CD8-positive, alpha-beta memory T cell (primary cell): ENCODE data around the gene CD74. TPM values are rescaled to one million over a fixed set of nuclear protein-coding genes. Genes with fewer than 3 reads are reported as not detected.

Experiments used
- CTCF ChIA-PET: fragments of 350-600 bp; sonication (Branson Sonifier 250); formaldehyde crosslinking; loops from one replicate; lab custom pipeline; 2021; ENCODE audit warnings: antibody characterized with exemption; lab: Charles Lee
- POLR2A ChIA-PET: fragments of 350-600 bp; sonication (Branson Sonifier 250); formaldehyde crosslinking; loops from one replicate; lab custom pipeline; 2021; ENCODE audit warnings: antibody characterized with exemption; lab: Charles Lee
- DNase-seq, 5 donors: peaks; one replicate each; pipeline versions ENCODE4 v3.0.0 to v3.0.0-alpha.2; 2020 to 2022; ENCODE audit warnings: mixed read lengths in 1 of 5
- H3K27ac ChIP-seq: one replicate; pipeline ENCODE4 v1.7.0; 2013; ENCODE audit warnings: low read depth, mild to moderate bottlenecking, low read length, moderate library complexity
- H3K27me3 ChIP-seq: 2 replicates; pipeline ENCODE4 v1.7.0; 2013; ENCODE audit warnings: low read length, mild to moderate bottlenecking; ENCODE audit not compliant: insufficient read depth, poor library complexity, severe bottlenecking
- H3K36me3 ChIP-seq: 2 replicates; pipeline ENCODE4 v1.7.0; 2013; ENCODE audit warnings: mild to moderate bottlenecking, low read length, moderate library complexity; ENCODE audit not compliant: insufficient read depth
- H3K4me1 ChIP-seq: 2 replicates; pipeline ENCODE4 v1.7.0; 2013; ENCODE audit warnings: mild to moderate bottlenecking, low read length, moderate library complexity; ENCODE audit not compliant: insufficient read depth
- H3K4me3 ChIP-seq: 2 replicates; pipeline ENCODE4 v1.7.0; 2013; ENCODE audit warnings: mild to moderate bottlenecking, low read length
- H3K9me3 ChIP-seq: 2 replicates; pipeline ENCODE4 v1.7.0; 2013; ENCODE audit warnings: mild to moderate bottlenecking, low read length
- H3K27ac Mint-ChIP-seq, 8 donors: one replicate each; pipeline ENCODE4 v1.8.0; 2020 to 2021; ENCODE audit warnings: mixed read lengths in 8 of 8, mild to moderate bottlenecking in 6 of 8, inconsistent platforms in 3 of 8, moderate library complexity in 3 of 8
- H3K27me3 Mint-ChIP-seq, 2 donors: one replicate each; pipeline ENCODE4 v1.8.0; 2020 to 2021; ENCODE audit warnings: mixed read lengths in 2 of 2, mild to moderate bottlenecking in 1 of 2, moderate library complexity in 1 of 2
- H3K36me3 Mint-ChIP-seq, 3 donors: one replicate each; pipeline ENCODE4 v1.8.0; 2020 to 2021; ENCODE audit warnings: mixed read lengths in 3 of 3, inconsistent platforms in 1 of 3, mild to moderate bottlenecking in 1 of 3
- H3K4me1 Mint-ChIP-seq, 3 donors: one replicate each; pipeline ENCODE4 v1.8.0; 2020 to 2021; ENCODE audit warnings: mixed read lengths in 3 of 3, inconsistent platforms in 1 of 3, mild to moderate bottlenecking in 1 of 3
- H3K4me3 Mint-ChIP-seq, 7 donors: one replicate each; pipeline ENCODE4 v1.8.0; 2020 to 2021; ENCODE audit warnings: mixed read lengths in 7 of 7, mild to moderate bottlenecking in 6 of 7, moderate library complexity in 4 of 7, inconsistent platforms in 2 of 7
- H3K9me3 Mint-ChIP-seq, 5 donors: one replicate each; pipeline ENCODE4 v1.8.0; 2020 to 2022; ENCODE audit warnings: mixed read lengths in 5 of 5, mild to moderate bottlenecking in 3 of 5, moderate library complexity in 2 of 5, inconsistent platforms in 1 of 5
- polyA plus RNA-seq: library from polyadenylated mRNA; unstranded; fragments of 300-500 nt; fragmentation: Illumina TruSeq; gene quantifications from one replicate; pipeline ENCODE4 v1.2.3, GENCODE V29; 2021
- total RNA-seq, 2 experiments: library from RNA; stranded (reverse); gene quantifications; one replicate each; pipeline ENCODE4 v1.2.3, GENCODE V29; 2021

The CD74 gene
- total and polyA plus RNA-seq, 3 experiments from 2014 or later, result 319 to 1,273 (median 324) TPM

DNA sequence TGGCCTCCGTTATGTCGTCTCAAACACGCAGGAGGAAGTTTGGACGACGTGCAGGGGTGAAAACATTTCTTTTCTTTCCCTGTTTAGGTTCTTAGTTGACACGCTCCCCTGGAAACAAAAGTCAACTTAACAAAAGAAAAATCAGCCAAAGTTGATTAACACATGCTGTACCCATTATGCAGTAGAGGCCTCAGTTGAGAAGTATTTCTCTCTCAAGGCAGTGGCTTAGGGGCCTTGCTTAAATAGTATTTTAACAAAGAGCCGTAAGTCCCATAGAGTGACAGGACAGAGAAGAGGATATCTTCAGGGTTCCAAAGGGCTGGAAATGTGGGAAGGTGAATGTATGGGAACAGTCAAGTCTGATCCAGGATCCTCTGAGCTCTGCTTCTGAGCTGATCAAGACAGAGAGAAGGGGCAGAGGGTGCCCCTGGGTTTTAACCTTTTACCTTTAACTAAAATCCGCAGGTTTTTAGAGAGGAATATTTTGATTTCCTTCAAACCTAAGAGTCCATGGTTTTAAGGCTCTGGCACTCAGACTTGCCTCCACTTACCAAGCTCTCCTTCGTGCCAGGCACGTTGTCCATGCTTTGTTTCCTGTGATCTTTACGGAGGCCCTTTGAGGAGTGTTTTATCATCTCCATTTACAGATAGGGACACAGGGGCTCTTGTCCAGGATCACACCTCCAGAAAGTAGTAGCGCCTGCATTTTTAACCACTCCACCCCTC lies 629 bp upstream of the CD74 start:
- ChIA-PET POLR2A (interaction anchor here (1.0 to 4.2 kb wide), 4 partner anchors 14 to 36 kb away, joined by 3 to 37 read pairs (median 8); partner anchors contain the start of gene RPS14), CTCF (interaction anchor here (0.6 to 4.7 kb wide), 10 partner anchors 8 to 55 kb away, joined by 3 to 31 read pairs (median 4); partner anchors contain the start of gene RPS14)
- Histone ChIP-seq H3K4me1 (peaks cover 43% of the 10 kb centered on the region), H3K9me3 (no peaks in the 10 kb centered on the region), H3K4me3 (peak overlapping the region; percentile 96), H3K27me3 (no peaks in the 10 kb centered on the region), H3K27ac (peak overlapping the region; percentile 96), H3K36me3 (peaks cover 5% of the 10 kb centered on the region)
- Mint-ChIP-seq H3K36me3 (peaks cover 0 to 19% (median 2%) of the 10 kb centered on the region in 3 donors), H3K4me3 (peak overlapping the region; percentile 96 to 99 (median 97)), H3K9me3 (peaks cover 0 to 1% (median 0%) of the 10 kb centered on the region in 5 donors), H3K27me3 (peaks cover 0 to 1% of the 10 kb centered on the region in 2 donors), H3K27ac (peak overlapping the region; percentile 98 to 100 (median 100)), H3K4me1 (peaks cover 42 to 45% (median 42%) of the 10 kb centered on the region in 3 donors)
- DNase-seq, result no peak

DNA sequence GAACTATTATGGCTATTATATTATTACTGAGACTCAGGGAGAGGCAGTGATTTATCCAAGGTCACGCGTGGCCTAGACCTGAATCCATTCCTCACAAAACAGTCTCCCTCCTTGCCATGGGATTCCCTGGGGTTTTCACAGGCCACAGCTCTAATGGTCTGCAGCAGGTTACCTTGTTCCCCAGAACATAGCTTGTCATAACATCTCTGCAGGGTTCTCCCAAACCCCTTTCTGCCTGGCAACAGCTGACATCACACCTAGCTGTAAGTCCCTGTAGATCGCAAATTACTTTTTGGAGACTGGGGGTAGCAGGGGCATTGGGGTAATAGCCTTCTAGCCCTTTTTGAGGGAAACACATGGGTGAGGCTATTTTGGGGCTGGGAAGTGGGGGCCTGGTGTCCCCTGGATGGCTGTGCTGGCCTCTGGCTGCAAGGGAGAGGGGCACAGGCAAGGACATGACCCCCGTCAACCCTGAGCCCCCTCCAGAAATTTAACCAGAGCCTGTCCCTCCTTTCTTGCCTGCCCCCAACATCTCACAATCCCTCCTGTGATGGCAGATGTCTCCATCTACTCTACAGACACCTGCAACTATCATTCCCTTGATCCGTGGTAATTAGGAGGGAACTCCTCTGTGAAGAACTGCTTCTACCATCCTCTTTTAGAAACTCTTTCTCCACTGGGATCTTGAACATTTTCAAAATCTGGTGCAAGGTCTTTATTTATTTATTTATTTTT lies 1.3 kb downstream of the CD74 start:
- peaks cover 42 to 60% (median 46%) of the 10 kb centered on the region in 3 donors for H3K4me1 Mint-ChIP-seq
- peaks cover 0 to 1% (median 0%) of the 10 kb centered on the region in 5 donors for H3K9me3 Mint-ChIP-seq
- H3K27me3 ChIP-seq, result no peaks in the 10 kb centered on the region
- no peaks in the 10 kb centered on the region for H3K9me3 ChIP-seq
- peak overlapping the region; percentile 96 for H3K4me3 ChIP-seq
- ChIA-PET CTCF (interaction anchor here (1.3 to 4.7 kb wide), 9 partner anchors 11 to 53 kb away, joined by 3 to 31 read pairs (median 4); partner anchors contain the start of gene RPS14), POLR2A (interaction anchor here (1.1 to 4.2 kb wide), 5 partner anchors 12 to 54 kb away, joined by 3 to 37 read pairs (median 4); partner anchors contain the start of genes RPS14 and TCOF1)
- peak overlapping the region; percentile 96 to 99 (median 97) for H3K4me3 Mint-ChIP-seq
- H3K27ac Mint-ChIP-seq, result peak overlapping the region; percentile 98 to 100 (median 100)
- peaks cover 0 to 37% (median 2%) of the 10 kb centered on the region in 3 donors for H3K36me3 Mint-ChIP-seq
- H3K36me3 ChIP-seq, result peaks cover 11% of the 10 kb centered on the region
- DNase-seq, result peak; percentile 48 to 83 (median 65)
- peaks cover 46% of the 10 kb centered on the region for H3K4me1 ChIP-seq
- peak overlapping the region; percentile 96 for H3K27ac ChIP-seq
- peaks cover 0 to 1% of the 10 kb centered on the region in 2 donors for H3K27me3 Mint-ChIP-seq

DNA sequence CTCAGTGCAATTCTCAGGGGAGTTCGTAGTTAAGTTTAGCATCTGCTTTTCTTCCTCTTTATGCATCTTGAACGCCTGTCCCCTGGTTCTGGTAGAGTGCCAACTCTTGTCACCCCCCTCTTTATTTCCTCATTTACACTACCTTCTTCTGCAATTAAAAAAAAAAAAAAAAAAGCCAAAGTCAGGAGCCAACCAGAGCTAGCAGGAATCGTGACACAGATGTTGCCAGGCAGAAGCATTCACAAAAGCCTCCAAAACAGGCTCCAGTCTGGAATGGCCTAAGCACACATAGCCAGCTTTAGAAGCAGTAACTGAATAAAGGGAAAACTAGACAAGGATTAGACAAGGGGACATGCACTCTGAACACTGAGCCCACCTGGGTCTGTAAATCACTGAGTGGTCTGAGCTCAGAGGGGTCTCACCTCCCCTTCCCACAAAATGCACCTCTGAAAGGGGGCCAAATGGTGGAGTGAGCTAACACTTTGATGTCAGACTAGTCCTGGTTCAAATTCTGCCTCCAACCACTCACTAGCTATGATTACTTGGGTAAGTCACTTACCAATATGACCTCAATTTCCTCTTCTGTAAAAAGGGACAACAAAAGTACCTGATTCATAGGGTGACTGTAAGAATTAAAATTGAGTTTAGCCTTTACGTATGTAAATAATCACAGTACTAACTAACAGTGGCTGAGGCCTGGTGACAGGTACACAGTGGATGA lies 2.0 kb downstream of the CD74 start:
- H3K27ac Mint-ChIP-seq, result peak overlapping the region; percentile 98 to 100 (median 100)
- no peaks in the 10 kb centered on the region for H3K9me3 ChIP-seq
- H3K27me3 Mint-ChIP-seq, result peaks cover 0 to 1% of the 10 kb centered on the region in 2 donors
- H3K27ac ChIP-seq, result peak overlapping the region; percentile 96
- no peaks in the 10 kb centered on the region for H3K27me3 ChIP-seq
- H3K9me3 Mint-ChIP-seq, result no peaks in the 10 kb centered on the region
- peaks cover 0 to 43% (median 2%) of the 10 kb centered on the region in 3 donors for H3K36me3 Mint-ChIP-seq
- H3K4me1 ChIP-seq, result peaks cover 46% of the 10 kb centered on the region
- DNase-seq, result peak in 4 of 5 donors; percentile 49 to 71 (median 68)
- CTCF ChIA-PET, result interaction anchor here (1.3 to 4.7 kb wide), 8 partner anchors 11 to 39 kb away, joined by 3 to 31 read pairs (median 5); partner anchors contain the start of gene RPS14
- H3K4me3 ChIP-seq, result peak overlapping the region; percentile 96
- peaks cover 44 to 66% (median 46%) of the 10 kb centered on the region in 3 donors for H3K4me1 Mint-ChIP-seq
- peak overlapping the region; percentile 96 to 99 (median 97) for H3K4me3 Mint-ChIP-seq
- H3K36me3 ChIP-seq, result peaks cover 17% of the 10 kb centered on the region
- POLR2A ChIA-PET, result interaction anchor here (0.6 to 4.2 kb wide), 9 partner anchors 8 to 178 kb away, joined by 3 to 37 read pairs (median 3); partner anchors contain the start of genes RPS14 and TCOF1

DNA sequence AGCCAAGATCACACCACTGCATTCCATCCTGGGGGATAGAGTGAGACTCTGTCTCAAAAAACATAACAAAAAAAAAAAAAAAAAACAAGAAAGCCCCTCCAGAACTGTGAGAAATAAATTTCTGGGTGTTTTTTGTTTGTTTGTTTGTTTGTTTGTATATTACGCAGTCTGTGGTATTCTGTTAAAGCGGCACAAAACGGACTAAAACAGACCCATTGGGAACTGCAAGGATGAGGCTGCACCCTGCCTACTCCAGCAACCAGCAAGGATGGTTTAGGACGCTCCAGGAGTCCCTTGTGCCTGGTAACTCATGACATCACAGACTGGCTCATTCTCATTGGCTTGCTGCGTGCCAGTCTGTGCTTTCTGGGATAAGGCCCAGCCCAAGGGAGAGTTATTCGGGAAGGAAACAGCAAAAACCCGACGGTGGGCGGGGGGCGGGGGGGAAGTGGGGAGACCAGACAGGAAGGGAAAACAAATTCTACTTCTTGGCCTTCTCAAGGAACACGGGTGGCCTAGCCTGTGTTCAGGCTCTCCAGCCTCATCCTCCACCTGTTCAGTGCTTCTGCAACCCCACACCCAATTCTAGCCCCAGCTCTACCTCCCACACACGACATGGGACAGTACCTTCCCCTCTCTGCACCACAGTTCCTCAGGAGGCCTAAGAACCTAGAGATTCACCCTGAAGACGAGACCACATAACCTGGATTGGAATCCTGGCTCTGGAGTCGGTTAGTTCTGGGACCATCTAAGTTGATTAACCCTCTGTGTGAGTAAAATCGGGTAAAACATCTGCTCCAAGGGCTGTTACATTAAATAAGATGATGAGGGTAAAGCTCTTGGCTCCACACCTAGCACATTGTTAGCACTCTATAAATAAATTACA lies 2.8 kb downstream of the CD74 start:
- H3K36me3 Mint-ChIP-seq, result peaks cover 0 to 50% (median 2%) of the 10 kb centered on the region in 3 donors
- Histone ChIP-seq H3K36me3 (peaks cover 23% of the 10 kb centered on the region), H3K27ac (peak overlapping the region; percentile 96), H3K4me1 (peaks cover 46% of the 10 kb centered on the region), H3K27me3 (no peaks in the 10 kb centered on the region), H3K9me3 (no peaks in the 10 kb centered on the region), H3K4me3 (peak overlapping the region; percentile 96)
- ChIA-PET CTCF (interaction anchor here (0.8 to 4.7 kb wide), 8 partner anchors 11 to 40 kb away, joined by 3 to 31 read pairs (median 4); partner anchors contain the start of gene RPS14), POLR2A (interaction anchor here (0.8 to 4.2 kb wide), 4 partner anchors 26 to 52 kb away, joined by 3 to 37 read pairs (median 4); partner anchors contain the start of genes RPS14 and TCOF1)
- peak overlapping the region; percentile 98 to 100 (median 100) for H3K27ac Mint-ChIP-seq
- no peaks in the 10 kb centered on the region for H3K9me3 Mint-ChIP-seq
- peaks cover 41 to 66% (median 46%) of the 10 kb centered on the region in 3 donors for H3K4me1 Mint-ChIP-seq
- peak overlapping the region; percentile 96 to 99 (median 97) for H3K4me3 Mint-ChIP-seq
- peak; percentile 26 to 73 (median 45) for DNase-seq
- peaks cover 0 to 1% of the 10 kb centered on the region in 2 donors for H3K27me3 Mint-ChIP-seq

DNA sequence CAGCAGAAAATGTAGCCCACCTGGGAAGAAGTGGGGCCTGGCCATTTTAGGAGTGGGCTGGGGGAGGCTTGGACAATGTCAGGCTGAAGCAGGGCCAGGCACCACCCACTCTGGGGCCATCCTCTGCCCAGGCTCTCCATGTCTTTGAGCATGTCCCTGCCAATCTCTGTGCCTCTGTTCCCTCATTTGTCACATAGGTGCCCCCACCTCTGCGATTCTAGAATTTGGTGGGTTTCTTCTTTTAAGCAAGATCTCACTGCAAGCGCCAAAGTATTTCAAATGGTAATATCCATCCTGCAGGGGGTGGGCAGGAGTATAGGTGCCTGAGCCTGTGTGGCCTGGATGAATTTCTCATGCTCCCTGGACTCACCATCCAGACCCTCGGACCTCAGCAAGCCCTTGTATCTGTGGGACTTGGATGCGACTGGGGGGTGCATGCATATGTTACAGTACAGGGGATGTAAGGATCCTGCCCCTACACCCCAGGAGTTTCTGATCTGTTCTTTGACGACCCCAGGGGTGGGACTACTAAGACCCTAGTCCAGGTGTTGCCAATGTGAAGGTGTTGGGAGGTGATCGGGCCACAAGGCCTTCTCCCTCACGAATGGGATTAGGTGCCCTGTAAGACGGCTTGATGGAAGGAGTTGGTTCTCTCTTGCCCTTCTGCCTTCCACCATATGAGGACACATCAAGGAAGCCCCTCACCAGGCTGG lies 4.3 kb downstream of the CD74 start:
- POLR2A ChIA-PET, result no interaction called here
- H3K4me3 ChIP-seq, result no peak overlapping the region
- Mint-ChIP-seq H3K4me3 (peak overlapping the region; percentile 26 to 96 (median 49)), H3K4me1 (peaks cover 39 to 65% (median 42%) of the 10 kb centered on the region in 3 donors), H3K9me3 (no peaks in the 10 kb centered on the region), H3K27me3 (peaks cover 0 to 1% of the 10 kb centered on the region in 2 donors), H3K27ac (peak overlapping the region in 7 of 8 donors; percentile 21 to 99 (median 72)), H3K36me3 (peaks cover 0 to 63% (median 2%) of the 10 kb centered on the region in 3 donors)
- H3K9me3 ChIP-seq, result no peaks in the 10 kb centered on the region
- CTCF ChIA-PET, result interaction anchor here (0.8 to 4.7 kb wide), 3 partner anchors 9 to 28 kb away, joined by 3 to 31 read pairs (median 13); no protein-coding TSS in a partner anchor
- peaks cover 25% of the 10 kb centered on the region for H3K36me3 ChIP-seq
- no peaks in the 10 kb centered on the region for H3K27me3 ChIP-seq
- H3K4me1 ChIP-seq, result peaks cover 42% of the 10 kb centered on the region
- DNase-seq, result peak in 1 of 5 donors; percentile 18
- H3K27ac ChIP-seq, result no peak overlapping the region

DNA sequence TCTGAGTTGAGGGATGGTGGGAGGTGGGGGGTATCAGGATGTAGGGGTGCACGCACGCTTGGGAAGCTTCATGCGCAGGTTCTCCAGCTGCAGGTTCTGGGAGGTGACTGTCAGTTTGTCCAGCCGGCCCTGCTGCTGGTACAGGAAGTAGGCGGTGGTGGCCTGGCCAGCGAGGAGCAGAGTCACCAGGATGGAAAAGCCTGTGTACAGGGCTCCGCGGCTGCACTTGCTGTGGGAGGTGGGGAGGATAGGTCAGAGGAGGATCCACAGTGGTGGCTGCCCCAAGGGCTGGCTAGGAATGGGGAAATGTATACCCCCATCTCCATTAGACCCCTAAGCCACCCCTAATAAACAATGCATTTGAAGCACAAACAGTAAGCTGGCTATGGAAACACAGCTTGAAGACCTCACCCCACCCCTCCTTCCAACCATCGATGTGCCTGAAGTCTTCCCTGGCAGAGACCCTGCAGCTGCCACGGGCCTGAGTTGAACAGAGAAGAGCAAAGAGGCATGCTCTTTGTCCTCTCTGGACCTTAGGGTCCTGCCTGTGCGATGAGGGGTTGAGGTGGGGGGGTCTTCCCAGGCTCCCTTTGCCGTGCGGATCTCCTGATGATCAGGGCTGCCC lies 5.5 kb downstream of the CD74 start:
- peaks cover 35% of the 10 kb centered on the region for H3K36me3 ChIP-seq

More for the DNA sequence above, 5.5 kb downstream of the CD74 start:
- H3K9me3 Mint-ChIP-seq, result no peaks in the 10 kb centered on the region
- H3K27ac Mint-ChIP-seq, result peak overlapping the region in 6 of 8 donors; percentile 45 to 99 (median 60)
- Histone ChIP-seq H3K9me3 (no peaks in the 10 kb centered on the region), H3K4me3 (no peak overlapping the region), H3K27ac (no peak overlapping the region), H3K4me1 (peaks cover 36% of the 10 kb centered on the region), H3K27me3 (no peaks in the 10 kb centered on the region)
- POLR2A ChIA-PET, result no interaction called here
- peaks cover 0 to 1% of the 10 kb centered on the region in 2 donors for H3K27me3 Mint-ChIP-seq
- H3K36me3 Mint-ChIP-seq, result peaks cover 3 to 71% (median 4%) of the 10 kb centered on the region in 3 donors
- CTCF ChIA-PET, result interaction anchor here (2.7 kb wide), 1 partner anchor 10 kb away, joined by 13 read pairs; no protein-coding TSS in a partner anchor
- no peak for DNase-seq
- H3K4me1 Mint-ChIP-seq, result peaks cover 28 to 54% (median 31%) of the 10 kb centered on the region in 3 donors
- H3K4me3 Mint-ChIP-seq, result peak overlapping the region in 2 of 7 donors; percentile 70 to 74
